NCI-H1105 treated with DMSO at 0.1 percent for 48 hours (cell line): Measurements from ENCODE around the gene PPP1R9B.

Experiments
- DNase-seq: peaks from one replicate; lab custom pipeline; 2025; lab: John Stamatoyannopoulos, UW

The PPP1R9B gene

DNA sequence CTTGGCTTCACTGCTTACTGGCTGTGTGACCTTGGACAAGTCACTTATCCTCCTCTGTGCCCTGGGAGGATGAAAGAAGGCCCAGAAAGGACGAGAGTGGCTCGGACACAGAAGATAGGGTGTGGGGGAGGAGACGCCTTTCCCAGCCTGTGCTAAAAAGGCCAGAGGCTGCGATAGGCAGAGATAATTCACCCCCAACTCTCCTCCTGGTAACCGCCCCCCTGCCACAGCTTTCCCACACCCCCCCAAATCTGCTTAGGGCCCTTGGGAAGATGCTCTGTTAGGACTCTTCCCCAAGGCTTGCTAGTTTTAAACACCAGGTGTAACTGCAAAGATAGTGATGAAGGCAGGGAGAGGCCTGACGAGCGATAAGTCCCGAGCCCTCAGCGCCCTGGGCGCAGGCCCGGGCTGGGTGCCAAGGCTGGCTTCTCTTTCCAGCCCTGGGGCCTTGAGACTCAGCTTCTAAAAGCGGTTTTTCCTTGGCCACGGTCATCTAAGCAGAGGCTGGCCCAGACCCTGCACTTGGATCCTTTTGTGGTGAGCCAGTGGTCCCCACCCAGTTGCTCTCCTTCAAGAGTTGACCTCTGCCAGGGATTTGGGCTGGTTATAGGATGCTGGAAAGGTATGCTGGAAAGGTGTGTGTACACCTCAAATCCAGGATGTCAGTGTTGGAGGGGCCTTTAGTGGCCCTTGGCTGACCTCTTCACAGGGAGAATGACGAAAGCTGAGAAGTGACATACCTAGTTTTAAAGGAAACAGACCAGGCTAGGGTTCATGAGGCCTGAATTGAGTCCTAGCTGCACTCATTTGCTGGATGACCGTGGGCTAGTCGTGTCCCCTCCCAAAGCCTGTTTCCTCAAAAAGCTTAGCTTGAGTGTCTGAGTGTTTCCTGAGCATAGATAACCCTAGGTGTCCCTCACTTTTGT is 3.4 kb upstream of the PPP1R9B start:
- no peak for DNase-seq

GRCh38 chr17:50152736-50153135 is 2.3 kb upstream of the PPP1R9B start:
- DNase-seq = no peak

GRCh38 chr17:50151937-50152547 is 1.6 kb upstream of the PPP1R9B start:
- DNase-seq = peak; percentile 83

DNA sequence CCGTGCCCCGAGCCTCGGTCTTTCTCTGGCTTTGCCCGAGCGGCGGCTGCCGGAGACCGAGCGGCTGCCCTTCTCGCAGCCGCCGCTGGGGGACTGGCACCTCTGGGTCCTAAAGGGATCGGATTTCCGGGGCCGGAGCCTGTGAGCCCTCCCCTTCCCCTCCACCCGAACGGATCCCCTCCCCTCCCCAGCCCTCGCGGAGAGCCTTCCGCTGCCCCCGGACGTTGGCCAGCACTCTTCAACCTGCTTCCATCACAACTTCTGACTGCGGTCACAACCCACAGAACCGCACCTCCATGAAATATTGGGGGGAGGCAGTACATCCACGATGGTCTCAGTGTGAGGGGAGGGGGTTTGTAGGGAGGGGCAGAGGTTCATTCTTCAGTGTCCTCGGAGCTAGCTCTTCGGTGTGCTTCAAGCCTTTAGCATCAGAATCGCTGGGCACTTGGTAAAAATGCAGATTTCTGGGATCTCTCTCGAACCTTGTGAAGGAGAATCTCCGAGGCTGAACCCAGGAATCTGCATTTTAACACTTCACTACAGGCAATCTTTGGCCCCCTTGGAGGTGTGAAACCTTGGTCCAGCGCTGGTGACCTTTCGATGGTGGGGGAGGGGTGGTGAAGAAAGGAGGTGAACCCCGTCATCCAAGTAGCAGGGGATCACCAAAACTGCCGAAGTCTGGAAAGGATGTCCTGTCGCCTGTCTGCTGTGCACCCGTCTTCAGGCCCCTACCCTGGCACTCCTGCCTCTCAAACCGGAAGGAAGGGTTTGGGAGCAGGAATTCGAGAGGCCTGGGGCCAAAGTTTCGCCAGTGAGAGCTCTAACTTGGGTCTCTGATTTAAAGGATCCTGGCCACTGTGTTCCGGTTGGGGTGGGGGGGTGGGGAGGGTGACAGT is 812 bp upstream of the PPP1R9B start:
- DNase-seq = peak; percentile 72

DNA sequence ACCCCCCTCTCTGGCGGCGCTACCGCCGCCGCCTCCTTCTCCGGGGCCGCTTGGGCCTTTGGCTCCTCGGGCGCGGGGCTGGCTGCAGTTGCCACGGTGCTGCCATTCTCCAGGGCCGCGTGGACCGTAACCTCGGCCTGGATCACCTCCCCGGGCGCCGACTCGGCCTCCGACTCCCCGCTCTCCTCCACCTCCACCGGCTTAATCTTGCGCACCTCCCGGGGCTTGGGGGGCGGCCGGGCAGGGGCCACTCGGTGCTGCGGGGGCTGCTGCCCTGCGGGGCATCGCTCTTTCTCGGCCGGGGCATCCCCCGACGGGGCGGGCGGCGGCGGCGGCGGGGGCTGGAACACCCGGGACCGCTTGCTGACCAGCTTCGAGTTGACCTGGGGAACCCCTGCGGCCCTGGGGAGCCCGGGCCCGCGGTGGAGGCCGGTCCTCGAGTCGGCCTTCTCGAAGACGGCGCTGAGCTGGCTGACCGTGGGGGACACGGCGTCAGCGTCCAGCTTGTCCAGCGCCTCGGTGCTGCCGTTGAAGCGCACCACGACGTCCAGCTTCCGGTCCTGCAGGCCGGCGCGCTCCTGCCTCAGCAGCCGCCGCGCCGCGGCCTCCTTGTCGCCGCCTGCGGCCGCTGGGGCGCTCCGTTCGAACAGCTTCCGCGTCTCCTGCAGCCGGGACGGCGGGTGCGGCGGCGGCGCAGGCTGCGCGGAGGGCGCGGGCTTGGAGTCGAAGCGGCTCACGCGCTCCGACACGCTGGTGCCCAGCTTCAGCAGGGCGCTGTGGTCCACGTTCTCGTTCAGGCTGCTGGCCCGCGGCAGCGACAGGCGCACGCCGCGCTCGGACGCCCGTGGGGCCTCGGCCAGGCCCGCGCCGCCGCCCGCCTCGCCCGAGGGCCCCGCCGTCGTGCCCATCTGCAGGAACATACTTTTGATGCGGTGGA is 792 bp downstream of the PPP1R9B start:
- peak; percentile 6 for DNase-seq

- DNase-seq = no peak
Measured at GRCh38 chr17:50149091-50149416, 1.4 kb downstream of the PPP1R9B start.

- peak; percentile 46 for DNase-seq
Measured at GRCh38 chr17:50148226-50149090, 2.0 kb downstream of the PPP1R9B start.

GRCh38 chr17:50147841-50148225 is 2.6 kb downstream of the PPP1R9B start:
- no peak for DNase-seq

GRCh38 chr17:50146927-50147665 is 3.4 kb downstream of the PPP1R9B start:
- no peak for DNase-seq

DNA sequence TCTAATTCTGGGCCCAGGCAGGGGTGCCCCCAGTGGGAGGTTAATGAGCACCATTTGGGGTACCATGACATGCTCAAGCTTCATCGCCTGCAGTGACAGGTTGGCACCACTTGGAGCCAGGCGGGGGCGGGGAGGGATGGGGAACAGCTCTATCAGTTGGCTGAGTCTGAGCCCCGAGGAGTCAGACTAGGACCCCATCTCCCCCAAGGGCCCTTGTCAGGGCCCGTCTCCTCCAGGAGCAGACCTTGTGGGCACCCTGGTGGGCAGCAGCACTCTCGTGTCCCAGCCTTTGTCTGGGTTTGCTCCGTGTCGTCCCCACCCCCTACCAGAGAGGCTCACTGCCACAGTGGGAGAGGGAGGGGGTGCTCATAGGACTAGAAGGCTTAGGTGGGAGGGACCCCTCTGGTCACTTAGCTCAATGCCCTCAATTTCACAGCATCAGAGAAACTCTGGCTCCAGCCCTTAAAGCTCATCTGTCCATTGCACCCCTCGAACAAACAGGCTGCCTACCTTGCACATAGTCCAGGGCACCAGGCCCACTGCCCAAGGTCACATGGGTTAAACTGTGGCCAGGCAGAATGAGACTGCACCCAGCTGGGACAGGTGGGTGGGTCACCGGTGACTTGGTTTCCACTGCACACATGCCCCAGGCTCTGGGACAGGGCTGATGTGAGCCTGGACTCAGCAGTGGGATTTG is 4.1 kb downstream of the PPP1R9B start:
- no peak for DNase-seq

GRCh38 chr17:50145532-50146229 is 4.8 kb downstream of the PPP1R9B start:
- DNase-seq = no peak

DNA sequence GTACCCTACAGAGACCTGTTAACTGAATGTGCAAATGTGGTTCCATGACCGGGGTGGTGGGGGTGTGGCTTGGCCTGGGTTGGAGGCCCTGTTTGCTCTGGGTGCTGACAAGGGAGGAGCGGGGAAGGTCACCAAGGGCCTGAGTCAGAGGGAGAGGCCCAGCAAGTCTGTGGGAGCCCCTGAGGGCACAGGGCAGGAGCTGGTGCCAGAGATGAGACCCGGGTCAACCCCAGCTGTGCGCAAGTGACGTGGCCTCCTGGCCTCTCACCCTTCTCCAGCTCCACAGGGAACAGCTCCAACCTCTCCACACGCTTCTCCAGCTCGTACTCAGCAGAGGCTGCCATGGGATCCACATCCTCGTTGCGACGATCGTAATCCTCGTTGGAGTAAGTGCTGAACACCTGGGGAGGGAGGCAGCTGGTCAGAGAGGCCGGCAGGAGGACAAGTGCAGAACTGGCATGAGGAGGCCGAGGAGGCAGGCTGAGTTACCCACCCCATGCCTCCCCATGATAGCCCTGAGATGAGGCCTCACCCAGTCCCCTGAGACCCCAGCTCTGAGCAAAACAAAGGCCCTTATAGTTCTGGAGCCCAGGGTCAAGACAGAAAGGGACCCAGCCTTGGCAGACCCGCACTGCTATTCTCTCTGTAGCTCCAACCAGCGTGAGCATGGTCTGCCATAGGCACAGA is 5.5 kb downstream of the PPP1R9B start:
- DNase-seq = no peak

DNA sequence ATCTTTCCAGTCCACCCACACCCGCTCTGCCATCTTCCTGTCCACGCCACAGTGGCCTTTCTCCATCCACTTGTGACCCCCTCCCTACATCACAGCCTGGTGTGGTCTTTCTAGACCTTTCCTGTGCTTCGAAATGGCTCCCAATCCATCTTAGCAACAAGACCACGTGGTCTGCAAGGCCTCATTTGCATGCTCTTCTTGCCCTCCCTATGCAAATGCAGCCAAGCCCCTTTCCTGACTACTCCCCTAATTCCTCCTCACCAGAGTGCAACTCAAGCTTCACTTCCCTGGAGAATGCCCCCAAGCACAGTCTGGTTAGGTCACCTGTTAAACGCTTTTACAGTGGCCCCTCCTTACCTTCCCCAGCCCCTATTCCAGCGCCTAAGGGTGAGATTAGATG is 6.1 kb downstream of the PPP1R9B start:
- DNase-seq = no peak

DNA sequence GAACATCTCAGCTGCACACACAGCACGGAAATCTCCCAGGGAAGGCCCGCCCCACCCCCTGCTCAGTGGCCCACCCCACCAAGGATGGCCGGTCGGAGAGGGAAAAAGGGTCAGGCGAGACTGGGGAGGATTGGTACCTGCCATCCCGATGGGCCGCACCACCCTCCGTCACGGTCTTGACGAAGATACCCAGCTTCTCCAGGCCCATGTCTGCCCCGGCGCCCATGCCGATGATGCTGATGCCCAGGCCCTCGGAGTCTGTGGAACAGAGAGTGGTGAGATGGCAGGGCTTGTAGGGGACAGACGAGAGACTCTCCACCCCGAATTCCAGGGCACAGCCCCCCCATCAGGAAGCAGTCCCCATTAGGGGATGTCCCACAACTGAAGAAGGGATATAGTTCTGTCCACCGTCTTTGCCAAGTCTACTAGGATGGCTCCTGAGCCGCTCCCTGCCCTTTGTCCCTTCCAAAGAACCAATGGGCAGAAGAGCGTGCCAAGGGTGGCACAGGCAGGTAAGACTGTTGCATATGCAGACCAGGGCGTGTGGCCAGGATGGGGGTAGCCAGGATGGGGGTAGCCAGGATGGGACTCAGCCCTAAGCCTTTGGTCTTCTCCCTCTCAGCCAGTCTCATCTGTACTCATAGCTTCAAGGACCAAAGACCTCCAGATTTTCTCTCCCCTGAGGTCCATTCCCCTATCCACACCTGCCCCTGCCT is 6.9 kb downstream of the PPP1R9B start:
- no peak for DNase-seq

GRCh38 chr17:50141745-50142110 is 8.7 kb downstream of the PPP1R9B start:
- DNase-seq = no peak

GRCh38 chr17:50141026-50141744 is 9.3 kb downstream of the PPP1R9B start:
- no peak for DNase-seq
